ENCODE data around the gene HCFC2.

Gene HCFC2

DNA sequence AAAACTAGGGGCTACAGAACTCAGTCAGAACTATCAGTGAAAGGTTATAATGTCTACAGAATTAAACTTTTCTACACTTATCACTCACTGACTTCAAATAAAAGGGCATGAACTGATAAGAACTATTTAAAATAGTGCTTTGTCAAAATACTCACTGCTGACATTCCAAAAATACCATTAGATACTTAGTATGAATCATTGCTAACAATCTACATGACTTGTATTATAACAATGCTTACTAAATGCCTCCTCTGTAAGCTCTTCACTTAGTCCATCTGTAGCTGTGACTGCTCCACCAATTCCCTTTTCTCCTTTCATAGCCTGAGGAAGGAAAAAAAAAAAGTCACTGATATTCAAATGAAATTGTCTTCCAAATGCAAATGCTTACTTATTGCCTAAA is 56.7 kb downstream of the HCFC2 start:
- DNase-seq (ENCODE audit: low spot score) = no peak

DNA sequence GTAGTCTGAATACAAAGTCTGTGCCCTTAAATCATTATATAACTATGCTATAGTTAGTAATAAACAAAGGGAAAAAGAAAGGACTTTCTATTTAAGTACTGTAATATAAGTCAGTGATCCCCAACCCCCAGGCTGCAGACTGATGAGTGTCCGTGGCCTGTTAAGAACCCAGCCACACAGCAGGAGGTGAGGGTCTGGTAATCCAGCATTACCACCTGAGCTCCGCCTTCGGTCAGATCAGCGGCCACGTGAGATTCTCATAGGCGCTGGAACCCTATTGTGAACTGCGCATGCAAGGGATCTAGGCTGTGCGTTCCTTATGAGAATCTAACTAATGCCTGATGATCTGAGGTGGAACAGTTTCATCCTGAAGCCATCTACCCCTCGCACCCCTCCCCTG is 58.0 kb downstream of the HCFC2 start:
- DNase-seq (ENCODE audit: low spot score) = no peak

DNA sequence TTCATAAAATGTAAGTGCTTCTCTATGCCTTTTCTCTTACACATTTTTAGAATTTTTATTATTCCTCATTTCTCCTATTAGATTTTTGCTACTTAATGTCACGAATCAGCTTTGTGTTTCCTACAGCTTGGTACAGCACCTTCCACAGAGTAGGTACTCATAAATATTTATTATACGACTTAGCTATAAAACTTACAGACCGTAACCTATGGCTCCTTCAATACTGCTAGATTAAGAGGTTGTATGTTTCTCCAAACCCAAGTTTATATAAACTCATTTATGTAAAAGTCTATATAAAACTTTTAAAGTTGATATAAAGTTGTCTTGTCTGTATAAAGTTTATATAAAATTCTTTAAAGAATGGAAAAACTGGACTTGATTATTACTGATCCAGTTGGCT is 62.2 kb downstream of the HCFC2 start:
- no peak for DNase-seq (ENCODE audit: low spot score)

DNA sequence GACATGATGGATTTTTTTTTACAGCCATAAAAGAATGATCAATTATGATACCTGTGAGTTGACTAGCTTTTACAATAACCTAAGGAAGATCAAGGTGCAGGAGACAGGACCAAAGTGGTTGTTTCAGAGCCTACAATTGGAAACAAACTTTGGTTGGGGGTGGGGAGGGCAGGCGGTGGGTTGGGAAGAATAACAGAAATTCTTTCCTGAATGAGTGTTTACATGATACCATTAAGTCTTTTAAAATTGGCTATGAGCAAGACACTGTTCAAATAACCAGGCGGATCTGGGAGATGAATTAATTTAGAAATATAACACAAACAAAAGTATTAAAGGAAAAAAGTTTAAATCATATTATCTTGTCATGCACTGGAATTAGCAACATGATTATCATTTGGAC is 66.4 kb downstream of the HCFC2 start:
- DNase-seq (ENCODE audit: low spot score) = no peak

DNA sequence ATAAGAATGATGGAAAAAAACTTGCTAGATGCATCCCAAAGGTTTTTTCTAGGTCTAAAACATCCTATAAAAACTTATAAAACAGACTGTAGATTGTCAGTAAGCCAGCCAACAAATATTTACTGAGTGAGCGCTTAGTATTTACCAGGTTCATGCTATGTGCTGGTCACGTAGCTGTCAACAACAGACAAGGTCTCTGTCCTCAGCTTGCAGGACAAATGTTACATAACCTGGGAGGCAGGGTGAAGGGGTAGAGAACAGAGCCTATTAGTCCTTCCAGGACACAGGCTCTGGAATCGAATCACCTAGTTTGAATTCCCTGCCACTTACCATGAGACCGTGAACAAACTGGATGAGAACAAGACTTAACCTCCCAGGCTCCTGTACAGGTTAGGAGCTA is 67.3 kb downstream of the HCFC2 start:
- no peak for DNase-seq (ENCODE audit: low spot score)

DNA sequence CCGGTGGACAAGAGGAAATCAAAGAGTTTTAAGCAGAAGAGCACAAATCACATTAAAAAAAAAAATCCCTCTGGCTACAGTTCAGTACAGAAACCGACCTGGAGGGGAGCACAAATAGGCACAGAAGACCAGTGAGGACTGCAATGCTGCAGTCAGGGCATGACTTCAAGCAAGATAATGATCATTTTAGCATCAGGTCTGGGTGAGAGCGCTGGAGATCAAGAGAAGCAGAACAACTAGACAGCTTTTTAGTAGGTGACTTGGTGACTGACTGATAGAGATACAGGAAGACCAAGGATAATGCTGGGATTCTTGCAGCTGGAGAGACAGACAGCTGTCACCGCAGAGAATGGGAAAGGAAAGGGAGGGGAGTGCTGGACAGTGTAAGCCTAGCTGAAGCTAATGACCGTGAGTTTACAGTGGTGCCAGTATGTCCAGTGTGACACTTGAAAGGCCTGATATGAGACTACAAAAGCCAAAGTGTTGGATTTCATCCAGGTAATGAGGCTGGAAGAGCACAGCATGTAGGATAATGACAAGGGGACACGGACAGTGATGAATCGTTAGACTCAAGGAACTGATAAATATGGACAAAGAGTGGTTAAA is 68.1 kb downstream of the HCFC2 start:
- DNase-seq (ENCODE audit: low spot score) = peak; percentile 78

DNA sequence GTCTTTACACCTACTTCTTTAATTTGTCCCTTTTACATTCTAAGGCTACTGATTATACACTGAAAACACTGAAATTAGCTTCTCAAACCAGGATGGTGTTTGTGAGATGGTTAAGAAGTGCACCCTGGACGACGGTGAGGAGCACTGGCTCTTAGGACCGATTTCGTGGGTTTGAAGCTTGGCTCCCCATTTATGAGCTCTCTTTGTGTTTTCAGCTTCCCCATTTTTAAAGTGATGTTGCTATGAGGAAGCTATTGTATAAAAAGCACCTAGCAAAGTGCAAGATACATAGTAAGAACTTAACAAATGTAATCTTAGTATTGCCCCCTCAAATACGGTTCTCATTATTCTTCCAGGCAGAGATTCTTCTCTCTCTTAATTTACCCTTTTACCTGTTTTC is 69.0 kb downstream of the HCFC2 start:
- DNase-seq (ENCODE audit: low spot score) = no peak

DNA sequence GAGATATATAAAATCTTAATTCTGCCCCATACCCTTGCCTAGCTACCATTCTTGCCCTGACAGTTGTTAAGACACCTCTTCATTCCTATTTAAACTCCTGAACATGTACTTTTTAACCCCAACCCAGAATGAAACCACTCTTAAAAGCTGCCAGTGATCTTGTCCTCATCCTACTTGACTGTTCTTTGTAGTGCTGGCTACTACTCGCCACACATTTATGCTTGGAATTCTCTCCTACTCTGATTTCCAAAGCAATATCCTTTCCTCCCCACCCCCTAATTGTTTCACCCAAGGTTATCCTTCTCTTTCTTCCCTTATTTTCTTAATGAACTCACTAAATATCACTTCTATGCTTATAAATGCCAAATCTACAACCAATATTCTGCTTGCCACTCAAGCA is 69.5 kb downstream of the HCFC2 start:
- no peak for DNase-seq (ENCODE audit: low spot score)

DNA sequence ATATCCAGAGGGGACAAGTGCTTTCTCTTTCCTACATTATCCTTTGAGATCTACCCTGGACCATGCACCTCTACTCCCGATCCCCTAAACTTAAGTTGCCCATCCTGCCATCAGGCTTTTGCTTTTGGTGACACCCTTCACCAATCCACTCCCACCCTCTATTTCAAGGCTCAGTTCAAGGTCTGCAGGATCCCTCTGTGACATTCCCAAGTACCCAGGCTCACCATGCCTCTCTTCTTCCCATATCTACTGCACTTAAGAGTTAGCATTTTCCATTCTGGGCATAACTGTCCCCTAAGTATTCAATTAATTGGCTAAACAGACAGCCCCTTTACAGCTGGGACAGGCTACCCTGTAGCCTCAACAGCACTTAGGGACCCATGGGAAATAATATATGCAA is 70.6 kb downstream of the HCFC2 start:
- DNase-seq (ENCODE audit: low spot score) = no peak

DNA sequence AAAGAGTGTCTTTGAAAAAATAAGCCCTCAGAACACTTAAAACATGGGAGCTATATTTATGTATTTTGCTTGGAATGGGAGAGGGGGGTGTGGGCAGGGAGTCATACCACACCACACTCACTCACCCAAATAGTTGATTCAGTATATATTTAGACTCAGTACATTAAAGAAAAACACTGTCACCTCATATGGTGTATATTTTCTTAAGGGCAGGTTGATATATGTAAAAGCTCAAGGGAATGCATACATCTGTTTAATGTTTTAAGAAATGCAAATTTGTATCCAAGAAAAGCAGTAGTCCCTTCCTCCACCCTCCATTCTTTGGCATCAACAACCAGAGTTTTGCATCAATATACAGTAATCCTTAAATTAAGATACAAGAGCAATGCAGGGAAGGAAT is 72.2 kb downstream of the HCFC2 start:
- DNase-seq (ENCODE audit: low spot score) = no peak

DNA sequence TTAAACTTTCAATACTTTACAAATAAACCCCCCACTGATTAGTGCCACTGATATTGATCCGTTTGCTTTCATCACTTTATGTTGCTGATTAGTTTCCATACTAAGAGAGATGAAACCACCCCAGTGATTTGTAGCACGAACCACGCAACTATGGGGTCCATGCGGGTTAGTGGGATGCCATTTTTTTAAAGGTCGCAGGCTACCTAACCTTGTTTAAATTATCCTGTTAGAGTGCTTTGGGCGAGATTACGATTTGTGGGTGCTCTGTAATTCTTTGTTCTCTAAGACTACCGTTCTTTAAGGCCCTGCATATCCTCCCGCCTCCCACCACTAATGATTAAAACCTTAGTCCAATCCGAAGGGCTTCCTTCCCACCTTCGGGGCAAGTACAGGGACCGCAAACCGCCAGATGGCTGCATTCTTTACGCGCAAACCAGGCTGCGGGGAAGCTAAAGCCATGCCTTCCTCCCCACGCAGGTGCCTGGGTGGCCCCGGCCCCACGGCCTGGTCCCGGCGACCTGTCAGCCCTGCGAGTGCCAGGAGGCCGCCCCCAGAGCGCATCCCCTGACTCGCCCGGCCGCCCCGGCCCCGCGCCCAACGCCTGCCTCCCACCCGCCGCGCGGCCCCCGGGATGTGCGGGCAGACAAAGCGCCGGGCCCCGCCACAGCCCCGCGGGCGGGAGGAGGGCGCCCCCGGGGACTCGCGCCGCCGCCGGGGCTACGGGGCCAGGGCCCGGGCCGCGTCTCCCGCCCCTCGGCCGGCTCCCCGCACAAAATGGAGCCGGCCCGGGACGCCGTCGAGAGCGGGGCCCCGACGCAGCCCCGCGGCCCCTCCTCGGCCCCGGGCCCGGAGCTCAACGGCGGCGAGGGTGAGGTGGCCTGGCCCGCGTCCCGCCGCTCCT is 72.9 kb downstream of the HCFC2 start:
- peak; percentile 64 for DNase-seq (ENCODE audit: low spot score)

DNA sequence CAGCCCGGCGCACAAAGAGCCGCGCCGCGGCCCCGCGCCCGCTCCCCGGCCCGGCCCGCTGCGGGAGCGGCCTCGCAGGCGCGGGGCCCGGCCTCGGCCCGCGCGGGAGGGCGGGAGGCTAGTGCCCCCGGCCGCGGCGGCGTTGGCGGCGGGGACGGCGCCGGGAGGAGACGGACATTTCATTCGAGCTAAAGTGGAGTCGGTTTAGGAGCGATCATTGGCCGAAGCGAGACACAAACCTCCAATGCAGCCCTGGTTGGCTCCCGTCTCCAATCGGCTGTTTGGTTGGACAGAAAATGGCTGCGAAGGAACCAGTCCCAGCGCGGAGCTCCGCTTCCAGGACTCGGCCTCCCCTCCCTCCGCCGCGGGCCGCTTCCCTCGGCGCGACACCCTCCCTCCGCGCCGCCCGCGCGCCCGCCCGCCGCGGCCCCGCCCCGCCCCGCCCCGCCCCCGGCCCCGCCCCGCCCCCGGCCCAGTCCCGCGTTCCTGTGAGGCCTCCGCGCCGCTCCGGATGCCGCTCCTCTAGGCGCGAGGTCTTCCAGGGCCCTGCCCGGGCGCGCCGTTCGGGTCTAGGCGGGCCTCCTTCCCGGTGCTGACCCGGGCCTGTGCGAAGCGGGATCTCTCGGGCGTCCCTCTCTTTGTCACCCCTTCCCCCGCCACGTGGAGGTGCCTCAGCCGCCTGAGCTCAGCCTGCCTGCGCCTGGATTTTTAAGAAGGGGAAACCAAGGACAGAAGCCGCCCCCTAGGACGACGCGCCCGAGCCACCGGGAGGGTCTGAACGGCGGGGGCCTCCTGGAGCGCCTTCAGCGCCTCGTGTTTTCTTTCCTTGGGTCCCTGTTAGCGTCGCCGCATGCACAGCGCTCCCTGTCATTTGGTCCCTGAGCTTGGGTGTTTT is 73.8 kb downstream of the HCFC2 start, which contains the start of gene NFYB:
TSS of gene NFYB (minus strand) at position 309 of the 895 bp plus-strand sequence. CDS start 2,757 bp downstream, outside the sequence.
- peak; percentile 97 for DNase-seq (ENCODE audit: low spot score)

DNA sequence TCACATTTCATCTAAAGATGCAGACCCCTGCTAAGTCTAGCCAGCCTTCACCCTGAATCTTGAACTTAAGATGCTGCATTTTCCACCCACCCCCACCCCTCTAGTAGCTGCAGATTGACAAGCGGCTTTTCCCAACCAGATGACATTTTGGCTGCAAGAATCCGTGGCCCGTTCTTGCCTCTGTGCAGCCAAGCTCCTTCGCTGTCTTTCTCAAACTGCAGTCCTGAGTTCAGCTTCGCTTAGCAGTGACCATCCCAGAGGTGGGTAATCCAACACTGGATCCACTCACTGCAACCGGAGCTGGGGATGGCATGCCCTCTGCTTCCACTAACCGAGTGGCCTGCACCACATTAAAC is 74.4 kb downstream of the HCFC2 start:
- DNase-seq (ENCODE audit: low spot score) = peak; percentile 58

DNA sequence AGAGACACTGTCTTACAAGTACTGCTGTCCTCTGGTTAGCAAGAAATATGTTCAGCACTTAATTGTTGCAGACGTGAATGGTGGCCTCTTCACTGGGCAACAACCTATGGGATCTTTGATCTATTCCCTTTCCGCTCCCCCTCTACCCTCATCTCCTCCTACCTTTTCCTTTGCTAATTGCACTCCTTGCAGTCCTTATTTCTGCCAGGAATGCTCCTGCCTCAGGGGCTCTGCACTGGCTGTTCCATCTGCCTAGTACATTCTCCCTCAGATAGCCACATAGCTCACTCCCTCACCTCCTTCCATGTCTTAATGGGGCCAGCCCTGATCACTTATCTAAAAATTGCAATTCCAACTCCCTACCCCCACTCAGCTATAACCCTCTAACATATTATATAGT is 78.2 kb downstream of the HCFC2 start:
- DNase-seq (ENCODE audit: low spot score) = no peak

DNA sequence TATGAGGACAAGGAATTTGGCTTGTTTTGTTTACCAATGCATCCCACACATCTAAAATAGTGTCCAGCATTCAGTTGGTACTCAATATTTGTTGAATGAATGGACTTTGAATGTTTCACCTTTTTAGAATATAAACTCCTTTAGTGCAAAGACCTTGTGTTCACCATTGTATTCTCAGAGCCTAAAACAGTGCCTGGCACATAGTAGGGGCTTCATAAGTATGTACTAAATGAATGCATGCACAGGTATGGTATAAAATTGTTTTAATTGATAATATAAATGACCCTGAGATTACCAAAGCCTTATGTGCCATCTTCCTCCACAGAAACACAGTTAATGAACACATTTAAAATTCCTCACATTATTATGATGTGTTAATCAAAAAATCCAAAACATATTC is 78.7 kb downstream of the HCFC2 start:
- no peak for DNase-seq (ENCODE audit: low spot score)

DNA sequence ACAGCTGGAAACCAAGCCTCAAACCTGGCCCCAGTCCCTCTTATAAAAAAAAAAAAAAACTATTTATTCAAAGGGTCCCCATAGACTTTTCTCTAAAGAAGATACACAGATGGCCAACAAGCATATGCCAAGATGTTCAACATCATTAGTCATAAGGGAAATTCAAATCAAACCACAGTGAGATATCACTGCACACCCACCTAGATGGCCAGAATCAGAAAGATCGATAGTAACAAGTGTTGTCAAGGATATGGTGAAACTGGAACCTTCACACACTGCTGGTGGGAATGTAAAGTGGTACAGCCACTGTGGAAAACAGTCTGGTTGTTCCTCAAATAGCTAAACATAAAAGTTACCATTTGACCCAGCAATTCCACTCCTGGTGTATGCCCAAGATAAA is 79.6 kb downstream of the HCFC2 start:
- no peak for DNase-seq (ENCODE audit: low spot score)

DNA sequence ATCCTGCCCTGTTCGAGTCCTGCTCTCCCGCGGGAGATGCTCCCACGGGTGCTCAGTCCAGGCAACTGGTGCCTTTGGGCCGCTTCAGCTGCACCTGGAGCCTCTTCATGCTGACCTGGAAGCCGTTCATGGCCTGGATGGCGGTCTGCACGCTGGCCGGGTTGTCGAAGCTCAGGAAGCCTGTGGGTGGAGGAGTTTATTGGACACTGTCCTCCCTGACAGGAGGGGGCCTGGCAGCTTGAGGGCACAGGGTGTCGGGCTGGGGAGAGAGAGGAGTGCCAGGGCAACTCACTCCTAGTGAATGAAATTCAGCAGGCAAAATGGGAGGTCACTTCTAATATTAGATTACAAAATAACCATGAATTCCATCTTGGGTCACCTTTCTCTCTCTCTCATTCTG is 83.0 kb downstream of the HCFC2 start:
- no peak for DNase-seq (ENCODE audit: low spot score)

DNA sequence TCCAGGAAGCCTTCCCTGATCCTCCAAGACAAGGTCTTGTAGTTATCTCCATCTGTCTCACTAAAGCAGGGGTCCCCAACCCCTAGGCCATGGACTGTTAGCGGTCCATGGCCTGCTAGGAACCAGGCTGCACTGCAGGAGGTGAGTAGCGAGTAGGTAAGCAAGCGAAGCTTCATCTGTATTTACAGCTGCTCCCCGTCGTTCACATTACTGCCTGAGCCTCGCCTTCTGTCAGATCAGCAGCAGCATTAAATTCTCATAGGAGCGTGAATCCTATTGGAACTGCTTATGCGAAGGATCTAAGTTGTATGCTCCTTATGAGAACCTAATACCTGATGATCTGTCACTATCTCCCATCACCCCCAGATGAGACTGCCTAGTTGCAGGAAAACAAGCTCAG is 86.1 kb downstream of the HCFC2 start:
- no peak for DNase-seq (ENCODE audit: low spot score)

DNA sequence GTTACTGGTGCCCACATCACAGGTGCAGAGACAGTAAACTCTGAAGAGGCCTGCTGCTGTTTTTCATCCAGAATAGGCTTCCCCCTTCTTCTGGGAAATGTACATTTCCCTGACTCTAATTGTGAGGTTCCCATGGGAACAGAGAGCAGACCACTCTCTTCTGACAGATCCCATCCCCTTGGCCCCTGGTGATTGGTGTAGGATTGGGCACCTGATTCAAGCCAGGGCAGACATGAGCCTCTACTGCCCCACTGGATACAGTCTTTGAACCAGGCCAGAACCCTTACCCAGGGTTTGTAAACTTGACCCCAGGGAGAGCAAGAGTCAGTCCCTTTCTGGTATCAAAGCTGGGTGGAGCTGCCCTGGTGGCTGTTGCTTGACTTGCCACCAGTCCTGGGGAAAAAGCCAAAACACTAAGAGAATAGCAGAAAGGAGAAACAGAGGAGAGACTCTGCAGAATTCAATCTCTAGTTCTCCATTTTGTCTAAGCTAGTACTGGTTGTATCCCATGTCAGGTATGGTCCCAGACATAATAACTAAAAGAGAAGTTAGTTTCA is 88.4 kb downstream of the HCFC2 start:
- peak; percentile 91 for DNase-seq (ENCODE audit: low spot score)

DNA sequence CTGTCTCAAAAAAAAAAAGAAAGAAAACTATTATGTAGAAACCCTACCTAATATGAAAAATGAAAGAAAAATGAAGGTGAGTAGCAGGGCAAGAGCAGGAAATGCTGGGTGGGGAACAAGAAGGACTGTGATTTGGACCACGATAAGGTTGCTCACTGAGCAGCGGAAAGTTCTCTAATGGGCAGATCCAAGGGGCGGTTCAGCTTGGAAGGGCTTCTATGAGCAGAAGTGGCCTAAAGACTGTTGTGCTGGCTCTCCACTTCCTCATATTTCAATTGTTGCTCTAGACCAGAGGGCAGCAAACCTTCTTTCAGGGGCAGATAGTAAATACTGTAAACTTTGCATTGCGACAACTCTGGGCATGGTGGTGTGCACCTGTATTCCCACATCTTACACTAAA is 90.0 kb downstream of the HCFC2 start:
- no peak for DNase-seq (ENCODE audit: low spot score)

DNA sequence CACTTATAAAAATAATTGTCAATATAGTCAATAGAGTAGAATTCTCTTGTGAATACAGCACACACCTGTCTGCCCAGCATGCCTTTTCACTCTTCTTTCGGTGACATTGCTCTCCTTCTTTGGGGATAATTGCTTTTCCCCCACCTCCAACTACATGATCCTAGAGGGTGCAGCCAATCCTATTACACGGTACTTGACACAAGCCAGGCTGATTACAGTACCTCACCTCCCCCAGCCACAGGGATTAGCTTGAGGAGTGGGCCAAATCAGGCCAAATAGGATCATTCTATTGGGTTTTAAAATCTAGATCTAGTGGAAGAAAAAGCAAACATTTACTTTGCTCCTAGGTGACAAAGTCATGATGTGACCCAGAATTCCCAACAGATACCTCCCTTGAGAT is 90.5 kb downstream of the HCFC2 start:
- DNase-seq (ENCODE audit: low spot score) = no peak
